Osteoblast (primary cell): ENCODE measurements around the gene MMD2. TPM values are rescaled to one million over a fixed set of nuclear protein-coding genes. Genes with fewer than 3 reads are reported as not detected.

Source experiments
- DNase-seq: peaks from one replicate; pipeline ENCODE4 v3.0.0; 2011; ENCODE audit warnings: low spot score, mixed read lengths; ENCODE audit not compliant: insufficient read length; ENCODE audit errors: missing footprints
- H2AFZ ChIP-seq: 2 replicates; pipeline ENCODE4 v1.6.0; 2011; ENCODE audit warnings: mild to moderate bottlenecking, low read length
- H3K27ac ChIP-seq: 2 replicates; pipeline ENCODE4 v1.5.1; 2011; ENCODE audit warnings: mild to moderate bottlenecking, low read depth, low read length, moderate library complexity
- H3K27me3 ChIP-seq: 2 replicates; pipeline ENCODE4 v1.6.0; 2012; ENCODE audit warnings: mild to moderate bottlenecking, control low read depth, inconsistent platforms, low read length, moderate library complexity; ENCODE audit not compliant: insufficient read depth
- H3K36me3 ChIP-seq: 2 replicates; pipeline ENCODE4 v1.5.1; 2011; ENCODE audit warnings: mild to moderate bottlenecking, low read length, control low read depth, moderate library complexity; ENCODE audit not compliant: insufficient read depth
- H3K4me1 ChIP-seq: 2 replicates; pipeline ENCODE4 v1.5.1; 2011; ENCODE audit warnings: mild to moderate bottlenecking, low read length, control low read depth, moderate library complexity; ENCODE audit not compliant: insufficient read depth
- H3K4me2 ChIP-seq: 2 replicates; pipeline ENCODE4 v1.6.0; 2011; ENCODE audit warnings: mild to moderate bottlenecking, low read length; ENCODE audit not compliant: insufficient read depth
- H3K4me3 ChIP-seq: fragments of 200-600 bp; sonication (generic); 3 replicates; pipeline ENCODE4 v1.5.1; 2012; ENCODE audit warnings: mild to moderate bottlenecking, low read length, inconsistent platforms; ENCODE audit not compliant: insufficient read depth
- H3K79me2 ChIP-seq: 2 replicates; pipeline ENCODE4 v1.6.0; 2012; ENCODE audit warnings: mild to moderate bottlenecking, low read length, control low read depth, inconsistent platforms; ENCODE audit not compliant: insufficient read depth
- H3K9me3 ChIP-seq: 2 replicates; pipeline ENCODE4 v1.5.1; 2011; ENCODE audit warnings: low read depth, low read length, control low read depth
- H4K20me1 ChIP-seq: 2 replicates; pipeline ENCODE4 v1.6.0; 2012; ENCODE audit warnings: mild to moderate bottlenecking, low read length, control low read depth; ENCODE audit not compliant: insufficient read depth
- total RNA-seq: library from RNA; depleted of rRNA; stranded (reverse); fragments of >200 nt; gene quantifications from 2 replicates; pipeline ENCODE4 v1.2.3, GENCODE V29; 2012
- TF ChIP-seq, protein P1 (sequence below): IDR thresholded peaks from 2 replicates; pipeline ENCODE4 v1.5.1; 2011; ENCODE audit warnings: mild to moderate bottlenecking, low read depth, low read length, moderate library complexity; ENCODE audit errors: extremely low read depth

MMD2 gene
- total RNA-seq, 1 donor: not detected

DNA sequence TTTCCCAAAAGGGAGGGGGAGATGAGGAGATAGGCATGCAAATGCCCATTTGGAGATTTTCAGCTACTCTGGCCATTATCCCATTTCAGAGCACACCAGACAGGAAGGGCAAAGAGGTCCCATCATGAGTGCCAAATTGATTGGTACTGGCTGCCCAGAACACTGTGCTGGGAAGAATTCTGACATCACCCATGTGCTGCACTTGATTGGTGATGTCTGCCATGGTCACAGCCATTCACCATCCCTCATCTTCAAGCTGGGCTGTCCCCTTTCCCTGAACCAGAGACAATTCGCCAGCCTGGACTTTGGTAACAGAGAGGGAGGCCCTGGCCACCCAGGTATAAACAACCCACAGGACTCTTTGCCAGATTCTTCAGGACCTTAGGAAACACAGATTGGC, 52.3 kb downstream of the MMD2 start:
- Histone ChIP-seq H4K20me1 (no peaks in the 10 kb centered on the region), H3K27ac (no peak overlapping the region), H3K4me3 (no peak overlapping the region), H3K9me3 (no peaks in the 10 kb centered on the region), H3K27me3 (no peaks in the 10 kb centered on the region), H3K36me3 (no peaks in the 10 kb centered on the region), H3K4me2 (no peak overlapping the region), H2AFZ (no peak overlapping the region), H3K79me2 (no peaks in the 10 kb centered on the region), H3K4me1 (no peaks in the 10 kb centered on the region)
- DNase-seq: no peak
- TF ChIP-seq, protein P1, sequence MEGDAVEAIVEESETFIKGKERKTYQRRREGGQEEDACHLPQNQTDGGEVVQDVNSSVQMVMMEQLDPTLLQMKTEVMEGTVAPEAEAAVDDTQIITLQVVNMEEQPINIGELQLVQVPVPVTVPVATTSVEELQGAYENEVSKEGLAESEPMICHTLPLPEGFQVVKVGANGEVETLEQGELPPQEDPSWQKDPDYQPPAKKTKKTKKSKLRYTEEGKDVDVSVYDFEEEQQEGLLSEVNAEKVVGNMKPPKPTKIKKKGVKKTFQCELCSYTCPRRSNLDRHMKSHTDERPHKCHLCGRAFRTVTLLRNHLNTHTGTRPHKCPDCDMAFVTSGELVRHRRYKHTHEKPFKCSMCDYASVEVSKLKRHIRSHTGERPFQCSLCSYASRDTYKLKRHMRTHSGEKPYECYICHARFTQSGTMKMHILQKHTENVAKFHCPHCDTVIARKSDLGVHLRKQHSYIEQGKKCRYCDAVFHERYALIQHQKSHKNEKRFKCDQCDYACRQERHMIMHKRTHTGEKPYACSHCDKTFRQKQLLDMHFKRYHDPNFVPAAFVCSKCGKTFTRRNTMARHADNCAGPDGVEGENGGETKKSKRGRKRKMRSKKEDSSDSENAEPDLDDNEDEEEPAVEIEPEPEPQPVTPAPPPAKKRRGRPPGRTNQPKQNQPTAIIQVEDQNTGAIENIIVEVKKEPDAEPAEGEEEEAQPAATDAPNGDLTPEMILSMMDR: no peak

DNA sequence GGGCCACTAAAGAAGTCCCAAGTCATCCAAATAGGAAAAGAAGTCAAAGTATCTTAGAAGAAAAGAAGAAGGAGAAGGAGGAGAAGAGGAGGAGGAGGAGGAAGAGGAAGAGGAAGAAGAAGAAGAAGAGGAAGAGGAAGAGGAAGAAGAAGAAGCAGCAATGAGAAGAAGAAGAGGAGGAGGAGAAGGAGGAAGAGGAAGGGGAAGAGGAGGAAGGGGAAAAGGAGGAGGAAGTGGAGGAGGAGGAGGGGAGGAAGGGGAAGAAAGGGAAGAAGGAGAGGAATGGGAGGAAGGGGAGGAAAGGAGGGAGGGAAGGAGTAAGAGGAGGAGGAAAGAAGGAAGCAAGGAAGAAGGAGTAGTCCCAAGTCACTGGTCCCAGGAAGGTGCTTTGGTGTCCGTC, 53.8 kb downstream of the MMD2 start:
- Histone ChIP-seq H3K4me2 (no peak overlapping the region), H3K27me3 (no peaks in the 10 kb centered on the region), H4K20me1 (no peaks in the 10 kb centered on the region), H3K9me3 (no peaks in the 10 kb centered on the region), H3K27ac (no peak overlapping the region), H3K4me3 (no peak overlapping the region), H3K36me3 (no peaks in the 10 kb centered on the region), H3K4me1 (no peaks in the 10 kb centered on the region), H3K79me2 (no peaks in the 10 kb centered on the region), H2AFZ (no peak overlapping the region)
- TF ChIP-seq, protein P1: no peak
- no peak for DNase-seq

DNA sequence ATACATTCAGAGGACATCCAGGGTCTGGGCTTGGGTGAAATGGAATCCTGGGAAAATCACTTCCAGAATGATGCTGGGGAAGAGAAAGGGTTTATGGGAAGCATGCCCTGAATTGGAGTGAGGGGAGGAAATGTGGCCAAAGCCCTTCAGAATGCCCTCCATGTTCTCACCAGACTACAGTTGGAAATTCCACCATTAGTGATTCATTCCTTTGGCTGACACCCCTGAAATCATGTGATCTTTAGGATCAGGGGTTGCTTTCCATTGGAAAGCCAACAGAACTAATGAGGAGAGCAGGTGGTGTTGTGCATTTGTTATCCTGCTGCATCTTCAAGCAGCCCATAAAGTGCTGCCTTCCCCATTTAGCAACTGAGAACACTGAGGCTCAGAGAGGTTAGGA, 54.6 kb downstream of the MMD2 start:
- TF ChIP-seq, protein P1: no peak
- no peak for DNase-seq
- H3K79me2 ChIP-seq: no peaks in the 10 kb centered on the region
- H3K4me3 ChIP-seq: no peak overlapping the region
- no peaks in the 10 kb centered on the region for H3K4me1 ChIP-seq
- no peaks in the 10 kb centered on the region for H4K20me1 ChIP-seq
- no peak overlapping the region for H3K27ac ChIP-seq
- no peak overlapping the region for H2AFZ ChIP-seq
- no peak overlapping the region for H3K4me2 ChIP-seq
- H3K36me3 ChIP-seq: no peaks in the 10 kb centered on the region
- no peaks in the 10 kb centered on the region for H3K27me3 ChIP-seq
- no peaks in the 10 kb centered on the region for H3K9me3 ChIP-seq

DNA sequence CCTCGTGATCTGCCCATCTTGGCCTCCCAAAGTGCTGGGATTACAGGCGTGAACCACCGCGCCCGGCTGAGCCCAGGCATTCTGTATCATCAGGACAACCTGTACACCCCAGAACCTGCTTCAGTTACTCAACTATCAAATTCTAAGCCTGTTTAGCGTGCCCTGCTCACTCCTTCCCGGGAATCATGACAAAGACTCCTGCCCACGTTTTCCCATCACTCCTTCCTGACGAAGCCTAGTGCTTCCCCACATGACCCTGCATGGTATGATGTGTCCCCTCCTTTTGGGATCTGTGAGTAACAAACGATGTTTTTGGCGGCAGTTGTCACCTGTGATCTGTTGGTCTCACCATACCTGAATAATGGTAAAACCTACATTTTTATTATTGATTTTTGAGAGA, 63.2 kb downstream of the MMD2 start:
- H3K9me3 ChIP-seq: no peaks in the 10 kb centered on the region
- H3K27ac ChIP-seq: no peak overlapping the region
- TF ChIP-seq, protein P1: no peak
- no peak for DNase-seq
- H3K4me1 ChIP-seq: no peaks in the 10 kb centered on the region
- H3K4me2 ChIP-seq: no peak overlapping the region
- no peaks in the 10 kb centered on the region for H3K27me3 ChIP-seq
- no peaks in the 10 kb centered on the region for H3K36me3 ChIP-seq
- H2AFZ ChIP-seq: no peak overlapping the region
- no peaks in the 10 kb centered on the region for H3K79me2 ChIP-seq
- no peaks in the 10 kb centered on the region for H4K20me1 ChIP-seq
- no peak overlapping the region for H3K4me3 ChIP-seq
